Colonic mucosa (tissue), 4 donors: ENCODE data around the gene NPR3. TPM values are rescaled to one million over a fixed set of nuclear protein-coding genes. Genes with fewer than 3 reads are reported as not detected.

ENCODE experiments used
- DNase-seq: peaks from one replicate; pipeline ENCODE4 v3.0.0-alpha.2; 2020
- H3K27ac ChIP-seq: fragments of 200-600 bp; one replicate; pipeline ENCODE4 v1.8.0; 2021
- H3K27me3 ChIP-seq: fragments of 200-600 bp; one replicate; pipeline ENCODE4 v1.8.0; 2021
- H3K36me3 ChIP-seq: fragments of 200-600 bp; one replicate; pipeline ENCODE4 v1.8.0; 2021
- H3K4me1 ChIP-seq: fragments of 200-600 bp; one replicate; pipeline ENCODE4 v1.8.0; 2021; ENCODE audit warnings: mild to moderate bottlenecking
- H3K4me3 ChIP-seq: fragments of 200-600 bp; one replicate; pipeline ENCODE4 v1.8.0; 2021
- H3K9ac ChIP-seq, 2 donors: one replicate each; pipeline ENCODE4 v1.7.0; 2013; ENCODE audit warnings: control low read depth in 2 of 2, low read depth in 2 of 2, low read length in 2 of 2
- H3K9me3 ChIP-seq: fragments of 200-600 bp; one replicate; pipeline ENCODE4 v1.8.0; 2021
- intact Hi-C: fragments of 100-400 bp; cut with DNase I; formaldehyde crosslinking; loops from one replicate; pipeline ENCODE4 v1.14.1; 2022
- total RNA-seq, 2 donors: library from RNA; stranded (reverse); fragmentation: NEBNext Ultra II Directional in 1 of 2; extraction: Animal tissue kit (Norgen Biotek cat#: 25700) in 1 of 2; gene quantifications; one replicate each; pipeline ENCODE4 v1.2.1, GENCODE V29; 2021
- TF ChIP-seq, protein P1 (sequence below): fragments of 200-600 bp; IDR thresholded peaks from one replicate; pipeline ENCODE4 v1.8.0; 2022; ENCODE audit warnings: antibody characterized with exemption, mild to moderate bottlenecking
- donor health status: healthy.
- donor health status: DM: no; HTN: no; CAD: no.
- donor health status: DM: no; HTN: no; CAD: no.

The NPR3 gene
- total RNA-seq, 2 donors from 2014 or later = 0.20 to 3.0 TPM

- no peaks in the 10 kb centered on the region for H3K36me3 ChIP-seq
- TF ChIP-seq, protein P1, sequence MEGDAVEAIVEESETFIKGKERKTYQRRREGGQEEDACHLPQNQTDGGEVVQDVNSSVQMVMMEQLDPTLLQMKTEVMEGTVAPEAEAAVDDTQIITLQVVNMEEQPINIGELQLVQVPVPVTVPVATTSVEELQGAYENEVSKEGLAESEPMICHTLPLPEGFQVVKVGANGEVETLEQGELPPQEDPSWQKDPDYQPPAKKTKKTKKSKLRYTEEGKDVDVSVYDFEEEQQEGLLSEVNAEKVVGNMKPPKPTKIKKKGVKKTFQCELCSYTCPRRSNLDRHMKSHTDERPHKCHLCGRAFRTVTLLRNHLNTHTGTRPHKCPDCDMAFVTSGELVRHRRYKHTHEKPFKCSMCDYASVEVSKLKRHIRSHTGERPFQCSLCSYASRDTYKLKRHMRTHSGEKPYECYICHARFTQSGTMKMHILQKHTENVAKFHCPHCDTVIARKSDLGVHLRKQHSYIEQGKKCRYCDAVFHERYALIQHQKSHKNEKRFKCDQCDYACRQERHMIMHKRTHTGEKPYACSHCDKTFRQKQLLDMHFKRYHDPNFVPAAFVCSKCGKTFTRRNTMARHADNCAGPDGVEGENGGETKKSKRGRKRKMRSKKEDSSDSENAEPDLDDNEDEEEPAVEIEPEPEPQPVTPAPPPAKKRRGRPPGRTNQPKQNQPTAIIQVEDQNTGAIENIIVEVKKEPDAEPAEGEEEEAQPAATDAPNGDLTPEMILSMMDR = no peak
- no peak overlapping the region for H3K27ac ChIP-seq
- no peak overlapping the region for H3K9ac ChIP-seq
- DNase-seq = no peak
- H3K4me3 ChIP-seq = no peak overlapping the region
- H3K4me1 ChIP-seq = no peaks in the 10 kb centered on the region
- no peaks in the 10 kb centered on the region for H3K9me3 ChIP-seq
- intact Hi-C loops = no loop called here
- no peaks in the 10 kb centered on the region for H3K27me3 ChIP-seq
Measured at GRCh38 chr5:32745317-32745716, 34.2 kb downstream of the NPR3 start.

- no peaks in the 10 kb centered on the region for H3K4me1 ChIP-seq
- no peak overlapping the region for H3K27ac ChIP-seq
- H3K27me3 ChIP-seq = no peaks in the 10 kb centered on the region
- H3K9ac ChIP-seq = no peak overlapping the region
- intact Hi-C loops = no loop called here
- H3K4me3 ChIP-seq = no peak overlapping the region
- DNase-seq = no peak
- no peaks in the 10 kb centered on the region for H3K36me3 ChIP-seq
- TF ChIP-seq, protein P1 = no peak
- H3K9me3 ChIP-seq = no peaks in the 10 kb centered on the region
Measured at GRCh38 chr5:32752411-32752810, 41.3 kb downstream of the NPR3 start.

DNA sequence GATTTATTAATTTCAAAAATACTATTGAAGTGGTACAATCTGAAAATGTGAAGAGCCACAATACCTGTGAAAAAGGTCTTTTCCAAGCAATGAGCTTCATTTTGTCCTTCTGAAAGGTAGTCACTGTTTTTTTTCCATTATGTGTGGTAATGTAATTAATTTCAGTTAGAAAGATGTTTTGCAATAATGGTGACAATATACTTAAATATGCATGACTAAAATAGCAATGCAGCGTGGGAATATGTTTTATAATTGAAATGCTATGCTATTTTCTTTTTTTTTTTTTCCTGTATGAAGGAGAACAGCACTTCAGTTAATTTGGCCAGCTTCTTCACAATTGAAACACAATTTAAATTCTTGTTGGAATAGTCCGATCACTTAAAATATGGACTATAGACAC lies 41.9 kb downstream of the NPR3 start:
- intact Hi-C loops = no loop called here
- DNase-seq = no peak
- Histone ChIP-seq H3K27me3 (no peaks in the 10 kb centered on the region), H3K9ac (no peak overlapping the region), H3K4me3 (no peak overlapping the region), H3K36me3 (no peaks in the 10 kb centered on the region), H3K9me3 (no peaks in the 10 kb centered on the region), H3K27ac (no peak overlapping the region), H3K4me1 (no peaks in the 10 kb centered on the region)
- TF ChIP-seq, protein P1 = no peak

- TF ChIP-seq, protein P1 = no peak
- intact Hi-C loops = no loop called here
- no peak for DNase-seq
Measured at GRCh38 chr5:32753765-32754164, 42.6 kb downstream of the NPR3 start.

GRCh38 chr5:32754284-32754683 lies 43.2 kb downstream of the NPR3 start:
- Histone ChIP-seq H3K27me3 (no peaks in the 10 kb centered on the region), H3K9me3 (no peaks in the 10 kb centered on the region), H3K27ac (no peak overlapping the region), H3K4me3 (no peak overlapping the region), H3K36me3 (no peaks in the 10 kb centered on the region), H3K4me1 (no peaks in the 10 kb centered on the region), H3K9ac (no peak overlapping the region)
- TF ChIP-seq, protein P1 = no peak
- intact Hi-C loops = no loop called here
- DNase-seq = no peak

More at GRCh38 chr5:32753765-32754164, 42.6 kb downstream of the NPR3 start:
- H3K36me3 ChIP-seq = no peaks in the 10 kb centered on the region
- no peaks in the 10 kb centered on the region for H3K27me3 ChIP-seq
- H3K27ac ChIP-seq = no peak overlapping the region
- no peaks in the 10 kb centered on the region for H3K9me3 ChIP-seq
- H3K9ac ChIP-seq = no peak overlapping the region
- no peak overlapping the region for H3K4me3 ChIP-seq
- no peaks in the 10 kb centered on the region for H3K4me1 ChIP-seq

- H3K9me3 ChIP-seq = no peaks in the 10 kb centered on the region
- H3K27me3 ChIP-seq = no peaks in the 10 kb centered on the region
- intact Hi-C loops = no loop called here
- no peak overlapping the region for H3K27ac ChIP-seq
- TF ChIP-seq, protein P1 = no peak
- H3K4me3 ChIP-seq = no peak overlapping the region
- DNase-seq = no peak
- no peaks in the 10 kb centered on the region for H3K4me1 ChIP-seq
- no peaks in the 10 kb centered on the region for H3K36me3 ChIP-seq
- no peak overlapping the region for H3K9ac ChIP-seq
Measured at GRCh38 chr5:32760091-32760509, 49.0 kb downstream of the NPR3 start.
